Aorta (tissue), 5 donors: ENCODE results near the gene TMEM167A. TPM values are rescaled to one million over a fixed set of nuclear protein-coding genes. Genes with fewer than 3 reads are reported as not detected.

Source experiments
- ATAC-seq: fragments of 200-7000 bp; cut with Tn5 transposase; one replicate; pipeline ENCODE4 v1.9.1; 2022; ENCODE audit warnings: moderate library complexity; ENCODE audit not compliant: low FRiP score
- DNase-seq, 2 donors: peaks; one replicate each; pipeline ENCODE4 v3.0.0-alpha.2; 2020
- H3K27ac ChIP-seq, 2 donors: one replicate each; pipeline ENCODE4 v1.5.1; 2013; ENCODE audit warnings: low read length in 2 of 2, mild to moderate bottlenecking in 2 of 2, moderate library complexity in 2 of 2, control low read depth in 1 of 2, inconsistent platforms in 1 of 2, low read depth in 1 of 2
- H3K27me3 ChIP-seq, 2 donors: one replicate each; pipeline ENCODE4 v1.6.1; 2013; ENCODE audit warnings: control low read depth in 1 of 2, low read length in 1 of 2, mild to moderate bottlenecking in 1 of 2, moderate library complexity in 1 of 2; ENCODE audit not compliant: insufficient read depth in 2 of 2, control insufficient read depth in 1 of 2
- H3K36me3 ChIP-seq, 2 donors: one replicate each; pipeline ENCODE4 v1.6.1; 2013; ENCODE audit warnings: control low read depth in 1 of 2, low read length in 1 of 2, mild to moderate bottlenecking in 1 of 2; ENCODE audit not compliant: insufficient read depth in 2 of 2, control insufficient read depth in 1 of 2
- H3K4me1 ChIP-seq, 2 donors: one replicate each; pipeline ENCODE4 v1.6.1; 2013; ENCODE audit warnings: low read length in 2 of 2, control low read depth in 1 of 2, mild to moderate bottlenecking in 1 of 2, moderate library complexity in 1 of 2; ENCODE audit not compliant: insufficient read depth in 2 of 2, control insufficient read depth in 1 of 2
- H3K4me3 ChIP-seq, 2 donors: one replicate each; pipeline ENCODE4 v1.5.1; 2013; ENCODE audit warnings: low read length in 2 of 2, control low read depth in 1 of 2, mild to moderate bottlenecking in 1 of 2
- H3K9me3 ChIP-seq: one replicate; pipeline ENCODE4 v1.6.1; 2013; ENCODE audit warnings: mild to moderate bottlenecking, low read length; ENCODE audit not compliant: control insufficient read depth
- WGBS, 2 donors: extraction: QIAGEN DNeasy Blood & Tissue Kit; methylation state at CpG; one replicate each; pipeline ENCODE4 v1.1.7; 2013; 5-methylcytosine and 5-hydroxymethylcytosine counted together
- intact Hi-C, 2 donors: fragments of 100-400 bp; cut with DNase I; formaldehyde crosslinking; loops; one replicate each; pipeline versions ENCODE4 v1.14.2 to v1.15.0; 2022
- polyA plus RNA-seq, 2 donors: library from polyadenylated mRNA; stranded (reverse); fragments of 200-250 nt; gene quantifications; one replicate each; pipeline ENCODE4 v1.2.3, GENCODE V29; 2013
- total RNA-seq, 2 donors: library from RNA; stranded (reverse); fragmentation: NEBNext Ultra II Directional; extraction: Animal tissue kit (Norgen Biotek cat#: 25700); gene quantifications; one replicate each; pipeline ENCODE4 v1.2.1, GENCODE V29; 2021
- donor health status: healthy with polysubstance abuse.
- donor health status: Bipolar disorder and iron deficiency.
- donor health status: DM: no; HTN: no; CAD: no.
- donor health status: DM: no; HTN: no; CAD: no.
- donor health status: DM: yes; HTN: yes; CAD: no.

TMEM167A gene
- total and polyA plus RNA-seq, 4 donors = 53.5 to 80.9 (median 70.1) TPM

DNA sequence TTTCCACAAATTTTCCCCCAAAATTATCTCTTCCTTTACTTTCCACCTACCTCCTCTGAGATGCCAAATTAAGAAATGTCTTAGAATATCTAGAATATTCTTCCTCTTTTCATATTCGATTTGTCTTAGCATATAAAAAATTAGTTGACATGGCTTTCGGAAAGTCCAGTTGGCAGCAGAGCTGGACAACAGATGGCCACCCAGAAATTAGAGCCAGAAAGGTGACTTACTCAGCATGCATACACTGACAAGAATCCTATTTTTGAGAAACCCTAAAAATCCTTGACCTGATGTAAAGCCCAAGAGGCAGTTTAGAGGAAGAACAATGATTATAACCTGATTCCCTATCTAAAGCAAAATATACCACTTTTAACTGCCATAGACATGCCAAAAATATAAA lies 22.0 kb downstream of the TMEM167A start:
- Histone ChIP-seq H3K27ac (no peak overlapping the region), H3K4me3 (no peak overlapping the region), H3K36me3 (peaks cover 0 to 3% of the 10 kb centered on the region in 2 donors), H3K4me1 (peaks cover 0 to 5% of the 10 kb centered on the region in 2 donors), H3K27me3 (no peaks in the 10 kb centered on the region), H3K9me3 (no peaks in the 10 kb centered on the region)
- ATAC-seq = no peak
- 70 to 73% methylated on average over 2 of the region's 2 CpGs for WGBS, 2 donors
- intact Hi-C loops = no loop called here
- no peak for DNase-seq

DNA sequence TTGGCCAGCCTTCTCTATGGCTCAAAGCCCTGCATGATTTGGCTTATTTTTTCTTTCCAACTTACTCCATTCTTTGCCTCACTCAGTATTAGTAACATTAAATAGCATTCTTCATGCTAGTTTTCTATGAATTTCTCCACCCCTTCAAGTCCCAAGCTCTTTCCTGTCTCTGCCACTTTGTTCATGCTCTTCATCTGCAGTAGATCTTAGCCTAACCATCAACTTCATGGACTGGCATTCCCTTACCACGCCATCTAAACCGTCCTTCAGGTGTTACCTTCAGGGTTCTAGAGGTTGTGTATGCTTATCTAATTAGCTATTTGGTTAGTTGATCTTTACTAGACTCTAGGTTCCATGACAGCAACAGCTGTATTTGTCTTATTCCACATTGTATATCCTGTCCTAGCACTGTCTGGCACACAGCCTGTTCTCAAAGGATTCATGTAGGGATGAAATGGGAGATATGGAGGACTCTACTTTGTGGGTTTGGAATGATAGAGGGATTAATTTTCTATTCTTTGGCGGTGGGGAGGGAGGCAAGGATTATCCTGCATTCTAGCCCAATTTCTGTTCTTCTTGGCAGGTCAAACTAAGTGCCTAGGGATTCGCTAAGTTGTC lies 26.4 kb downstream of the TMEM167A start:
- no peaks in the 10 kb centered on the region for H3K9me3 ChIP-seq

DNA sequence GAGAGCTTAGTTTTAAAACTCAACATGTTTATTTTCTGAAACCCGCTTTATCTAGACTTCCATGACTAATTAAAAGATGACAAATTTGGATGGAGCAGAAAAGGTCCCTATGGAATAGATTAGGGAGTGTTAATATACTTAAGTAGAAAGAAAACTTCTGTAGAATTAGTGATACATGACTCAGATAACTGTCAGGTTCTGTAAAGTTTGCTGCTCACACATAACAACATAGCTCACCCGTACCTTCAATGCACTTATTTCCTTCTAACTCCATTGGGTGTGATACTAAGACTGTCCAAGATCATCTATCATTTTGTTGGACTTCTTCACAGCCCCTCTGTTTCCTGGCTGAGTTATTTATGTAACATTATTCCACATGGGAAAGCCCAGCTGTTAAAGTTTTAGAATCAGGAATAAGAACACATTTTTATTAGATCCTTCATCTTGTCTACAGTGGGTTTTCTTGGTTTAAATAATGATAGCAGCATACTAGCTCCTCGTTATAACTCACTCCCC lies 27.8 kb downstream of the TMEM167A start:
- no peak for ATAC-seq
- Histone ChIP-seq H3K27me3 (no peaks in the 10 kb centered on the region), H3K4me3 (no peak overlapping the region), H3K36me3 (peaks cover 0 to 3% of the 10 kb centered on the region in 2 donors), H3K9me3 (no peaks in the 10 kb centered on the region), H3K4me1 (no peaks in the 10 kb centered on the region), H3K27ac (no peak overlapping the region)
- no peak for DNase-seq
- WGBS, 2 donors = 56 to 66% methylated on average over 3 of the region's 3 CpGs
- intact Hi-C loops = no loop called here

More for the DNA sequence above, 26.4 kb downstream of the TMEM167A start:
- DNase-seq (no peak), ATAC-seq (no peak)
- 93 to 97% methylated on average over 4 of the region's 4 CpGs for WGBS, 2 donors
- no peaks in the 10 kb centered on the region for H3K27me3 ChIP-seq
- H3K4me1 ChIP-seq = no peaks in the 10 kb centered on the region
- H3K36me3 ChIP-seq = peaks cover 0 to 3% of the 10 kb centered on the region in 2 donors
- intact Hi-C loops = no loop called here
- no peak overlapping the region for H3K27ac ChIP-seq
- H3K4me3 ChIP-seq = no peak overlapping the region

- no peaks in the 10 kb centered on the region for H3K27me3 ChIP-seq
- no peak overlapping the region for H3K4me3 ChIP-seq
- WGBS, 2 donors = 93 to 97% methylated on average over 2 of the region's 2 CpGs
- no peaks in the 10 kb centered on the region for H3K9me3 ChIP-seq
- no peak overlapping the region for H3K27ac ChIP-seq
- no peaks in the 10 kb centered on the region for H3K4me1 ChIP-seq
- intact Hi-C loops = no loop called here
- ATAC-seq (no peak), DNase-seq (no peak)
- peaks cover 0 to 3% of the 10 kb centered on the region in 2 donors for H3K36me3 ChIP-seq
Observed at GRCh38 chr5:83048811-83049210, 28.4 kb downstream of the TMEM167A start.

- Histone ChIP-seq H3K36me3 (peaks cover 0 to 3% of the 10 kb centered on the region in 2 donors), H3K9me3 (no peaks in the 10 kb centered on the region), H3K4me3 (no peak overlapping the region), H3K27me3 (no peaks in the 10 kb centered on the region), H3K4me1 (no peaks in the 10 kb centered on the region), H3K27ac (no peak overlapping the region)
- 2 to 6% methylated on average over 3 of the region's 3 CpGs for WGBS, 2 donors
- ATAC-seq (no peak), DNase-seq (no peak)
- intact Hi-C loops = no loop called here
Observed at GRCh38 chr5:83048277-83048676, 28.9 kb downstream of the TMEM167A start.

- ATAC-seq (no peak), DNase-seq (no peak)
- no peaks in the 10 kb centered on the region for H3K36me3 ChIP-seq
- H3K9me3 ChIP-seq = no peaks in the 10 kb centered on the region
- H3K27me3 ChIP-seq = no peaks in the 10 kb centered on the region
- H3K4me1 ChIP-seq = no peaks in the 10 kb centered on the region
- no peak overlapping the region for H3K4me3 ChIP-seq
- intact Hi-C loops = no loop called here
- WGBS, 2 donors = 41 to 43% methylated on average over 2 of the region's 2 CpGs
- no peak overlapping the region for H3K27ac ChIP-seq
Observed at GRCh38 chr5:83044926-83045325, 32.3 kb downstream of the TMEM167A start.

GRCh38 chr5:83042507-83042906 lies 34.7 kb downstream of the TMEM167A start:
- H3K4me3 ChIP-seq = no peak overlapping the region
- 94 to 95% methylated on average over 3 of the region's 3 CpGs for WGBS, 2 donors
- H3K36me3 ChIP-seq = no peaks in the 10 kb centered on the region
- no peaks in the 10 kb centered on the region for H3K4me1 ChIP-seq
- no peak for ATAC-seq
- no peaks in the 10 kb centered on the region for H3K9me3 ChIP-seq
- intact Hi-C loops = no loop called here
- H3K27ac ChIP-seq = no peak overlapping the region
- no peaks in the 10 kb centered on the region for H3K27me3 ChIP-seq
- no peak for DNase-seq

DNA sequence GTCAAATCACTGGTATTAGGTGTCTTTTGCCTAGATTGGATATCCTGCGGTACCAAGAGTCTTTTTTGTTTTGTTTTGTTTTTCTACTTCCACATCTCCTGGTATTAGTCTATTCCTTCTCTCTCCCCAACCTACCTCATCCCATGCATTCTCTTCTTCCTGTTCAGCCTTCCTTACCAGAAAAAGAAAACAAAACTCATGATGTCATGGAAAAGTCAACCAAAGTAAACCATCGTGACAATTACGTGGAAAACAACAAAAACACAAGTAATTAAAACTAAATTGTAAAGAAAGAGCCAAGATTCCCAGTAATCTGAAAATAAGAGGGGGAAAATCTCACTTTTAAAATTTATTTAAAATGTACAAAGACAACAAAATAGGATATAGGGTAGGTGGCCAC lies 38.3 kb downstream of the TMEM167A start:
- Histone ChIP-seq H3K4me3 (no peak overlapping the region), H3K4me1 (peaks cover 0 to 2% of the 10 kb centered on the region in 2 donors), H3K9me3 (no peaks in the 10 kb centered on the region), H3K27ac (no peak overlapping the region), H3K27me3 (no peaks in the 10 kb centered on the region), H3K36me3 (no peaks in the 10 kb centered on the region)
- DNase-seq (no peak), ATAC-seq (no peak)
- 93 to 96% methylated on average over 3 of the region's 3 CpGs for WGBS, 2 donors
- intact Hi-C loops = no loop called here

DNA sequence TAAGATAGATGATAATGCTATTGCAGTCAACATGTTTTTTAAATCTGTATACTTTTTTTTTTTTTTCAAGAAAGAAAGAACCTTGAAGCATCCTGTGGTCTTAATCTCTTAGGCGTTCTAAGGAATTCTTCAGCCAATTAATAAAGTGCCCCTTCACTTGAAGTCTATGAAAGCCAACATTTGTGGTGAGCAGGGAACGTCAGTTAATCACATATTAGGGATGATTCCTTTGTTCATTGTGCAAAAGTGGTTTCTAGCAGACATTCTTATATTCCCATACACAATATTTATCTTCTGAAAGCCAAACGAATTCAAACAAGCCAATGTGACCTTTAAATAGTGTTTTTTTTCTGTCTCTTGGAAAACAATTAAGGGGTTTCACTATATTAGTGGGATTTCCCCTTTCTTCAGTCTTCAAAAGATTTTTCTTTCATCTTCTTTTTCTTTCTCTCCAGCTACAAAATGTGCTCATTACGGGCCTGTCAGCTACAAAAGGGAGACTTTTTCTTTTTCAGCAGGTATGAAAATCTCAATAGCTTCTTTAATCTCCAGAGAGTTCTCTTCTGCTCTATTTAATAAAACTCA lies 40.1 kb downstream of the TMEM167A start:
- WGBS, 2 donors = 90 to 95% methylated on average over 4 of the region's 4 CpGs
- no peak for DNase-seq
- no peaks in the 10 kb centered on the region for H3K36me3 ChIP-seq
- peaks cover 0 to 2% of the 10 kb centered on the region in 2 donors for H3K4me1 ChIP-seq
- no peak overlapping the region for H3K4me3 ChIP-seq
- no peak for ATAC-seq
- intact Hi-C loops = no loop called here
- no peaks in the 10 kb centered on the region for H3K9me3 ChIP-seq
- no peaks in the 10 kb centered on the region for H3K27me3 ChIP-seq
- H3K27ac ChIP-seq = no peak overlapping the region
